8988T (cell line): ENCODE measurements around the gene ELFN1.

ENCODE experiments used
- DNase-seq: peaks from one replicate; pipeline ENCODE4 v3.0.0; 2011

ELFN1 gene

DNA sequence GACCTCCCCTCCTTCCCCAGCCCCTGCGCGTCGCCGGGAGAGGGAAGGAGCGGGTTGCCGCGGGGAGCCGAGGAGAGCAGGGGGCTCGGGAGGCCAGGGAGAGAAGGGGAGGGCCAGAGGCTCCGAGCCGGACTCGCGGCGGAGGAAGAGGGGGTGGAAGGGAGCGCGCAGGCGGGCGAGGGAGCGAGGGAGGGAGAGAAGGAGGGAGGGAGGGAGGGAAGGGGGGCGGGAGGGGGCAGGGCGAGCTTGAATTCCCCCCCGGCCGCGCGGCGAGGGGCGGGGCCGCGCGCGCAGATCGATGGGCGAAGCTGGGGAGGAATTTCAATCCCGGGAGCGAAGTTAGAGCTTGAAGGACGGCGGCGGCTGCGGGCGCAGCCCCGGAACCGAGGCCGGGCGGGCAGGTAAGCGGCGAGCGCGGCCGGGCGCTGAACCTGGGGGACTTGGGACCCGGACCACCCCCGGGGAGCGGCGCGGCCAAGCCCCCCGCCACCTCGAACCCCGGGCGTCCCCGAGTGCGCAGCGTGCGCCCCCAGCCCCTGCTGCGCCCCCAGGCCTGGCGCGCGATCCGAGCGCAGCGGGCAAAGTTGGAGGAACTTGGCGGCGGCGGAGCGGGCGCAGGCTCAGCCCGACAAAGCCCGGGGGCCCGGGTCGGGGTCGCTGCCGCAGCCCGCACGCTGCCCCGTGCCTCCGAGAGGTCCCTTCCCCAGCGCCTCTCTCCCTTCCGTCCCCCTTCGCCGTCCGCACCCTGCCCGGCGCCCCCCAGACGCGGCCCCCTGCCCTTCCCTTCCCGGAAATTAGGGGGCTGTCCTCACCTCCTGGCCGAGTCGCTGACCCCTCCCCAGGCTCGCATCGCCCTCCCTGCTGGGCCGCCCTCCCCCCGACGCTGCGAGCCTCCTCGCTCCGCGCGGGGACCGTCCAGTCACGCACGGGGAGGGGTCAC lies at the start of gene ELFN1:
Gene ELFN1, plus strand, starts transcription at position 324 of the 940 bp plus-strand sequence. CDS start 74,320 bp downstream, outside the sequence.
- DNase-seq = no peak

DNA sequence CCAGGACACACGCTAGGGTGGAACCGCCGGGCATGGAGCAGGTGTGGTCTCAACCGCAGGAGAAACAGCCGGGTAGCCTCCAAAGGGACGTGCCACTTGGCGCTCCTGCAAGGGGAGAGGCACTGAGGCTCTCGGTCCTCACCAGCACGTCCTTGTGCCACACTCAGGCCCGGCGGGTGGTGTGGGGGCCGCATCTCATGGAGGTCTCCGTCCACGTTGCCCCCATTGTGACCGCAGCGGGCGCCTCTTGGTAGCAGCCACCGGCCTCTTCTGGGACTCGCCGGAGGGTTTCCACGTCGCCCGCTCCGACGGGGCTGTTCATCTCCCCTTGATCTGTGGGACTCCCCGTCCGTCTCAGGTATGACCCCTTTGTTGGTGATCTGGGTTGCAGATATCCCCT lies 49.2 kb upstream of the ELFN1 start:
- DNase-seq = no peak

DNA sequence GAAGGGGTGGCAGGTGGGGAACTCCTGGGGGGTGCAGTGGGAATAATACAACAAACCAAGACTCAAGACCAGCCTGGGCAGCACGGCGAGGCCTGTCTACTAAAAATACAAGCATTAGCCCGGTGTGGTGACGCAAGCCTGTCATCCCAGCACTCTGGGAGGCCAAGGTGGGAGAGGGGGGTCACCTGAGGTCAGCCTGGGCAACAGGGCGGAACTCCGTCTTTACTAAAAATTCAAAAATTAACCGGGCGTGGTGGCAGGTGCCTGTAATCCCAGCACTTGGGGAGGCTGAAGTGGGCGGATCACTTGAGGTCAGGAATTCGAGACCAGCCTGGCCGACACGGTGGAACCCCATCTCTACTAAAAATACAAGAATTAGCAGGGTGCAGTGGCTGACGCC lies 48.4 kb upstream of the ELFN1 start:
- no peak for DNase-seq

DNA sequence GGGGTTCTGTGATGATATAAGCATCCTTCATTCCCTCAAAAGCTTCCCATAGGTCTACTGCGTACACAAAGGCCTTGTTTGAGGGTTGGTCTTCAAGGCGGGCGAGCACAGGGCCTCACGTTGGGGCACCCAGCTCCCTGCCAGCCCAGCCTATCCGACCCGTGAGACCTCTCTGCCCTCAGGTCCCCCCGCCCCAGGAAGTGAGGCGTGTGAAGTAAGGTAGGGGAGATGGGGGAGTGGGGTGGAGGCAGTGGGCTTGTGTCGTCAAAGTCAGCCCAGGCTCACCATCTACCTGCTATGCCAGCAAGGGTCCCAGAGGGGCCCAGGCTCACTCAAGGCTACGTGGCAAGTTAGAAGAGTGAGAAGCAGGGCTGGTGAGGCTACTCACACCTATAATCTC lies 47.6 kb upstream of the ELFN1 start:
- DNase-seq = no peak

DNA sequence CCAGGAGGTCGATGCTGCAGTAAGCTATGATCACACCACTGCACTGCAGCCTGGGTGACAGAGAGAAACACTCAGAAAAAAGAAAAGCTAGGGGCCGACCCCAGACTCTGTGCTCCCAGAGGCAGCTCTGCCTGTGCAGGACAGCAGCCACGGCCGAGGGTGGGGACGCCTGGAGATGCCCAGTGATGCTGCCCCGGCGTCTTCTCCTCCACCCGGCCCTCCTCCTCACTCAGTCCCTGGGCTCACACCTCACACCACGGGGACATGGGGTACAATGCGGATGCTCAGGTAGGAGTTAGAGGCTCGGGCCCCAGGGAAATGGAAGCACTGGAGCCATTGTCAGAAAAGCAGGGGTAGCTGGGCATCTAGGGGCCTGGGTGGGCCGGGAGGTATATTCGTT lies 46.3 kb upstream of the ELFN1 start:
- no peak for DNase-seq

- DNase-seq = no peak
Observed at GRCh38 chr7:1624999-1625927, 44.8 kb upstream of the ELFN1 start.

DNA sequence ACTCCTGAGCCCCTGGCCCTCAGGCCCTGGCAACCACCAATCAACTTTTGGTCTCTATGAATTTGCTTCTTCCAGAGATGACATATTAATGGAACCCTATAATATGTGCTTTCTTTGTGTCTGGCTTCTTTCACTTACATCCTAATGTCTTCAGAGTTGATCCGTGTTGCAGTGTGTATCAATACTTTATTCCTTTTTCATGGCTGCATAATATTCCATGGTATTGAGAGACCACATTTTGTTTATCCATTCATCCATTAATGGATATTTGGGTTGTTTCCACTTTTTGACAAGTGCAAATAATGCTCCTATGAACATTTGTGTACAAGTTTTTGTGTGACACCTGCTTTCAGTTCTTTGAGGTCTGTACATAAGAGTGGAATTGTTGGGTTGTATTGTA lies 43.3 kb upstream of the ELFN1 start:
- DNase-seq = no peak

DNA sequence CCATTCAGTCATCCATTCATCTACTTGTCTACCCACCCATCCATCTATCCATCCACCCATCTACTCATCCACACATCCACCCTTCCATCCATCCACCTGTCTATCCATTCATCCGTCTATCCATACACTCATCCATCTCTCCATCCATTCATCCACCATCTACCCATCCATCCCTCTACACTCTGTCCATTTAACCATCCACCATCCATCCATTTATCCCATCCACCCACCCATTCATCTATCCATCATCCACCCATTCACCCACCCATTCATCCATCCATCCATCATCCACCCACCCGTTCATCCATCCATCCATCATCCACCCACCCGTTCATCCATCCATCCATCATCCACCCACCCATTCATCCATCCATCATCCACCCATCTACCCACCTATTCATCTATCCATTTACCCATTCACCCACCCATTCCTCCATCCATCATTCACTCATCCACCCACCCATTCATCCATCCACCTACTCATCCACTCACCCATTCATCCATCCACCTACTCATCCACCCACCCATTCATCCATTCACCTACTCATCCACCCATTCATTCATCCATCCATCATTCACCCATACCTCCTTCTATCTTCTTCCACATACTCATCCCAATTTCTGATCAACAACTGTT lies 39.3 kb upstream of the ELFN1 start:
- no peak for DNase-seq

DNA sequence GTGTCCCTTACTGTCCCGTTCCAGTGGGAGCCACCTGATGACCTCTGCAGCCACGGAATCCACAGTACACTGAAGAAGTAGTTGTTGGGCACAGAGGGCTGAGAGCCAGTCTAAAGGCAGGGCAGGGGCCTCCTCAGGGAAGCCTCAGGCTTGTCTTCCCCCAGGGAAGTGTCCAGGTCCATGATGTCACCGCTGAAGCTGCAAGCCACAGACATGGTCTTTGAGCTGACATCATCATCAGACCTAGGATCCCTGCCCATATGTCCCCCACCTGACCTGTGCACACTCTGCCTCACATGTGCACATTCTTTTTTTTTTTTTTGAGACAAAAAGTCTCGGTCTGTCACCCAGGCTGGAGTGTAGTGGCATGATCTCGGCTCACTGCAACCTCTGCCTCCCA lies 38.4 kb upstream of the ELFN1 start:
- no peak for DNase-seq

GRCh38 chr7:1632506-1632905 lies 37.6 kb upstream of the ELFN1 start:
- DNase-seq = no peak

- DNase-seq = no peak
Observed at GRCh38 chr7:1632916-1633785, 36.9 kb upstream of the ELFN1 start.

DNA sequence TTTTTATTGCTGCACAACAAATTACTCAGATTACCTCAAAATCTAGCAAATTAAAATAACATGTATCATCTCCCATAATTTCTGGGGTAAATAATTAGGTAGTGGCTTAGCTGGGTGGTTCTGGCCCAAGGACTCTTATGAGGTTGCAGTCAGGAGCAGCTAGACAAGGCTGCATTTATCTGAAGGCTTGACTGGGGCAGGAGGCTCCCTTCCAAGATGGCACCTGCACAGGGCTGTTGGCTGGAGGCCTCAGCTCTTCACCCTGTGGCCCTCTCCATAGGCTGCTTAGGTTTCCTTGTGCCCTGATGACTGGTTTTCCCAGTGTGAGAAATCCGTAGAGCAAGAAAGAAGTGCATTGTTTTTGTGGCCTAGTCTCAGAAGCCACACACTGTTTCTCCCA lies 34.7 kb upstream of the ELFN1 start:
- no peak for DNase-seq

DNA sequence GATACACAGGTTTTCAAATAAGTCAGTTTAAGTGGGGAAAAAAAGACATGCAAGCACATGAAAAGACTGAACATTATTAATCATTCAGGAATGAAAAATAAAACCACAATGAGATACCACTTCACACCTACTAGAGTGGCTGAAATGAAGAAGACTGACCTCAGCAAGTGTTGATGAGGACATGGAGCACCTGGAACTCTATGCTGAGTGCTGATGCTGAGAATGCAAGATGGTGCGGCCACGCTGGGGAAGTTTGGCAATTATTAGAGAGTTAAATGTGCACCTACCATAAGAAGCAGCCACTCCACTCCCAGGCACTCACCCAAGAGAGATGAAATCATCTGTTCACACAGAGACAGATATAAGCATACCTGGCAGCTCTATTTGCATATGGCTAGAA lies 32.9 kb upstream of the ELFN1 start:
- no peak for DNase-seq

GRCh38 chr7:1638215-1638661 lies 31.8 kb upstream of the ELFN1 start:
- DNase-seq = no peak

DNA sequence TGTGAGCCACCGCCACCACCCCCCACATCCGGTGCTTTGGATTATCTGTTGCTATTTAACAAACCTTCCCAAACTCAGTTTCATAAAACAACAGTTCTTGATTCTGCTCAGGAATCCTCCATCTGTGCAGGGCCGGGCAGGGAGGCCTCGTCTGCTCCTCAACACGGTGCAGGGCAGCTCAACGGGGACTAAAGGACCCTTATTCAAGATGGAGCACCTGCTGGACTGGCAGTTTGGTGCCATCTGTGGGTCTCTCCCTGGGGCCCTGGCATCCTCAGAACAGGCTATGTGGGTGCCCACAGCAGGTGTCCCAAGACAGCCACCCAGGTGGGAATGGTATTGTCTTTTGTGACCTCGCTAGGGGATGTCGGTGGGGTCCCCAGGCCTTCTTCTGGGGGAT lies 31.0 kb upstream of the ELFN1 start:
- DNase-seq = no peak

DNA sequence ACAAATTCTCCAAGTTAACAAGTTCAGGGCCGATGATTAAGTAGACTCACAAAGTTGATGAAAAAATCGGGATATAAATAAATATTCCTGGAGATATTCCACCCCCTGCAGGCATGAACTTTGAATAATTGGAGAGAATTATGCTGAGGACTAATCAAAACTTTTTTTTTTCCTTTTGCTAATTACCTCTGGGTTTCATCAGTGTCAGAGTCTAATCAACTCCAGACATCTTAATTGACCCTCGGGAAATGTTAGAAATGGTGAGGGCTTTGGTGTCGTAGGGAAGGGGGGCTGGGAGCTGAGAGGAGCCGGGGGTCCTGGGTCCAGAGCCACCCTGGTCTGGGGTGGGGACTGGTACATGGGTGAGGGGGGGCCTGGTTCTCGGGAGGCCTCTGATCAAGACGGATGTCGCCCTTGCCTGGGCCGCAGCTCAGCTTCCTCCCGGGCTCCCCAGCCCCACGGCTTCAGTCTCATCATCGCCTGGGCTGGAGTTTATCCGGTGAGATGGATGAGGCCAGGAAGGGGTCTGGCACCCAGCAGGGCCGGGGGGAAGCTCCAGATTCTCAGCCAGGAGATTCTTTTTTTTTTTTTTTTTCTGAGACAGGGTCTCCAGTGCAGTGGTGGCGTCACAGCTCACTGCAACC lies 30.4 kb upstream of the ELFN1 start:
- no peak for DNase-seq

DNA sequence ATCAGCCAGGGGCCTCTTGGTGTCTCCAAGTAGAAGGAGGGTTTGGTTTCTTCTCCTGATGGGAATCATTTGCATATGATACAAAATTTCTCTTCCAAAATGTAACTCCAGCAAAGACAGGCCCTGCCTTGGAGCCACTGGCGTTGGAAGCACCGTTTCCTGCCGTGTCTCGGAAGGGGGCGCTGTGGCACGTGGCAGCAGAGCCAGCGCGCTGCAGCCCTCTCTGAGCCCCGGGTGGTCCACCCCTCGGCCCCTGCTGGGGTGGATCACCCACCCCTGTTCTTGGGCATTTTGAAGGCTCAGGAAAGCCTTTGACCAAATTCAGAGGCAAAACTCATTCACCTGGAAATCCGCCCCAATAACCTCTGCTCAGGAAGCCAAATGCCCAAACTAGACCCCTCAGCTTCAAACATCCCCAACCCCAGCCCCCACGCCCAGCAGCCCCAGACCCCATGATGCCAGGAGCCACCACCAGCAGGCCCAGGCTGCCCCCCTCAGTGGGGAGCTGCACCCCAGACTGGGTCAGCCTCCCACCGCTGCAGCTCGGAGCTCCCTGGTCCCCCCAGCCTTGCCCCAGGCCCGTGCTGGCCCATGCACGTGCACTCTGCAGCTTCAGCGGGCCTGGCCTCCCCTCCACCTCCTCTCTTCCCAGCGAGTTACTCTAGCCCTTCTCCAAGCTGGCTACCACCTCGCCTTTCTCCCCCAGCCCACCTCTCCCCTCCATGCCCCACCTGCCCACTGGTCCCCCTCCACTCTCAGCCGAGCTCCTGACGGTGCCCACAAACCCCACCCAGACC lies 29.5 kb upstream of the ELFN1 start:
- no peak for DNase-seq

DNA sequence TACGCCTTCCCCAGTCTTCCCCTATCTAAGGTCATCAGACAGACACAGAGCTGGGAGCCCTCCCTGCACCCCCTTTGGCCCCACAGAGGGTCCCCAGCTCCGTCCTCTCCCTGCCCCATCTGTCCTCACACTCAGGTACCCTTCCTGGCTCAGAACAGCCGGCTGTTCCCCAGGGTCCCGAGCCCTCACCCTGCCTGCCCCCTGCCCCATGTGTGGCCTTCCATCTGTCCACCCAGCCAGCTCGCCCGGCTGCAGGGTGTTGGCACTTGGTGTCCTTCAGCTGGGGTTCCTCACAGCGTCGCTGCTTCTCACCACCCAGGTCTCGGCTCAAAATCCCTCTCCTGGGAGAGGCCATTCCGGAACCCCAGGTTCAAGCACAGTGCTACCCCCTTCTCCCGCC lies 28.9 kb upstream of the ELFN1 start:
- DNase-seq = no peak

DNA sequence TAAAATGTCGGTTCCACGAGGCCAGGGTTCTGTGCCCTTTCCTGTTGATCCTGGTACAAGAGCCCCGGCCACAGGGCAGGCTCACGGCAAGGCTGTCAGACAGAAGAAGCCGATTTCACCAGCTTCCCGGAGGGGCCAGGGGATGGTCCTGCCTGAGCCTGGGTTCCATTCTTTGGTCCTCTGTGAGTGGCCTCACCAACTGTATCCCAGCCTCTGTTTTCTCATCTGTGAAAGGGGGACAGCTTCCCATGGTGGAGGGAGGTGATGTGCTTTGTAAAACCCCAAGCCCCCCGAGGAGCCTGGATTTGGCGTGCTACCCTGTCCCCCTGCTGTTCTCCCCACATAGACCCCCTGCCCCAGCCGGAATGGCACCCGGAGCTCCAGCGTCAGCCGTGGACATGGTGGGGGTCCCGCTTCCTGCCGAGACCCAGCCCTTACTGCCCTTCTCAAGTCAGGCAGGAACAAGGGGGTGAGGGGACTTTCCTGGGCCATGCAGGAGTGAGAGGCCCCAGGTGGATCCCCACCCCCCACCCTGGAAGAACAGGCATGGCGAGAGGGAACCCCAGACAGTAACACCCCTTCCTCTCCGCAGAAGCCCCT lies 28.3 kb upstream of the ELFN1 start:
- DNase-seq = no peak

- DNase-seq = no peak
Observed at GRCh38 chr7:1642291-1642731, 27.8 kb upstream of the ELFN1 start.
